ENCODE measurements around the gene FBXO34.

- TF ChIP-seq CTCF (conservative IDR thresholded peaks at IDR 0.05; ENCODE audit: low read length) (no peak), EZH2phosphoT487 (IDR thresholded peaks at IDR 0.05; ENCODE audit: borderline replicate concordance) (no peak)
Measured at GRCh38 chr14:55347748-55348147, 76.5 kb downstream of the FBXO34 start.
